WTC11 (cell line): ENCODE measurements around the gene CLEC16A. TPM values are rescaled to one million over a fixed set of nuclear protein-coding genes. Genes with fewer than 3 reads are reported as not detected.

Experiments used
- ATAC-seq: fragments of 200-7000 bp; cut with Tn5 transposase; 2 replicates; pipeline ENCODE4 v1.10.0; 2021; ENCODE audit warnings: mild to moderate bottlenecking, moderate library complexity
- CTCF ChIA-PET: fragments of 300-600 bp; sonication (Branson Sonifier 250); formaldehyde crosslinking; loops from one replicate; lab custom pipeline; 2021; ENCODE audit warnings: antibody characterized with exemption; lab: Charles Lee
- POLR2A ChIA-PET: fragments of 350-600 bp; sonication (Branson Sonifier 250); formaldehyde crosslinking; loops from one replicate; lab custom pipeline; 2021; ENCODE audit warnings: antibody characterized with exemption; lab: Charles Lee
- DNase-seq: peaks from one replicate; pipeline ENCODE4 v3.0.0; 2021; ENCODE audit warnings: low spot score
- H3K27ac Mint-ChIP-seq: 2 replicates; pipeline ENCODE4 v1.8.0; 2021; ENCODE audit warnings: mixed read lengths
- H3K27me3 Mint-ChIP-seq: 2 replicates; pipeline ENCODE4 v1.8.0; 2021; ENCODE audit warnings: low read depth, mild to moderate bottlenecking, moderate library complexity, mixed read lengths
- H3K36me3 Mint-ChIP-seq: 2 replicates; pipeline ENCODE4 v1.8.0; 2021; ENCODE audit warnings: mixed read lengths
- H3K4me1 Mint-ChIP-seq: 2 replicates; pipeline ENCODE4 v1.8.0; 2022; ENCODE audit warnings: mixed read lengths
- H3K4me3 Mint-ChIP-seq: 2 replicates; pipeline ENCODE4 v1.8.0; 2021; ENCODE audit warnings: mild to moderate bottlenecking, moderate library complexity, mixed read lengths
- H3K9me3 Mint-ChIP-seq: 2 replicates; pipeline ENCODE4 v1.8.0; 2021; ENCODE audit warnings: mixed read lengths
- CREB1 ChIP-seq: sonication (generic); formaldehyde crosslinking; IDR thresholded peaks from 2 replicates; pipeline ENCODE4 v1.8.0; 2023; ENCODE audit warnings: mild to moderate bottlenecking, missing genetic modification reagents
- EMX1 ChIP-seq: fragments of 250-450 bp; sonication (Bioruptor Pico); IDR thresholded peaks from 2 replicates; pipeline ENCODE4 v1.8.0; 2021; ENCODE audit warnings: mild to moderate bottlenecking
- HMGXB4 ChIP-seq: sonication (generic); formaldehyde crosslinking; IDR thresholded peaks from 2 replicates; pipeline ENCODE4 v1.8.1; 2023; ENCODE audit warnings: mild to moderate bottlenecking, moderate library complexity, missing genetic modification reagents
- MYBL2 ChIP-seq: sonication (generic); formaldehyde crosslinking; IDR thresholded peaks from 2 replicates; pipeline ENCODE4 v1.8.1; 2023; ENCODE audit warnings: mild to moderate bottlenecking, moderate library complexity, missing genetic modification reagents
- NFYB ChIP-seq: sonication (generic); formaldehyde crosslinking; conservative IDR thresholded peaks from 2 replicates; pipeline ENCODE4 v1.8.0; 2022; ENCODE audit warnings: low read depth, missing genetic modification reagents
- NR1H2 ChIP-seq: sonication (generic); formaldehyde crosslinking; IDR thresholded peaks from 2 replicates; pipeline ENCODE4 v1.9.0; 2021; ENCODE audit warnings: mild to moderate bottlenecking, moderate library complexity, missing genetic modification reagents
- NR3C1 ChIP-seq: sonication (generic); formaldehyde crosslinking; conservative IDR thresholded peaks from 2 replicates; pipeline ENCODE4 v1.8.1; 2023; ENCODE audit warnings: low read depth, mild to moderate bottlenecking, missing genetic modification reagents
- STAT6 ChIP-seq: sonication (generic); formaldehyde crosslinking; conservative IDR thresholded peaks from 2 replicates; pipeline ENCODE4 v1.8.1; 2023; ENCODE audit warnings: mild to moderate bottlenecking, low read depth, missing genetic modification reagents, moderate library complexity
- TP53 ChIP-seq: sonication (generic); formaldehyde crosslinking; IDR thresholded peaks from 2 replicates; pipeline ENCODE4 v1.8.1; 2023; ENCODE audit warnings: mild to moderate bottlenecking, missing genetic modification reagents
- USF2 ChIP-seq: sonication (generic); formaldehyde crosslinking; IDR thresholded peaks from 2 replicates; pipeline ENCODE4 v1.8.1; 2023; ENCODE audit warnings: mild to moderate bottlenecking, missing genetic modification reagents, moderate library complexity
- ZBTB21 ChIP-seq: sonication (generic); formaldehyde crosslinking; IDR thresholded peaks from 2 replicates; pipeline ENCODE4 v1.8.1; 2023; ENCODE audit warnings: mild to moderate bottlenecking, missing genetic modification reagents, borderline replicate concordance
- ZNF219 ChIP-seq: sonication (generic); formaldehyde crosslinking; IDR thresholded peaks from 2 replicates; pipeline ENCODE4 v1.8.0; 2023; ENCODE audit warnings: missing genetic modification reagents, mild to moderate bottlenecking, borderline replicate concordance
- total RNA-seq: library from RNA; stranded (reverse); gene quantifications from 3 replicates; pipeline ENCODE4 v1.2.3, GENCODE V29; 2021
- TF ChIP-seq, protein P1 (sequence below): fragments of 250-450 bp; sonication (Bioruptor Pico); IDR thresholded peaks from 2 replicates; pipeline ENCODE4 v1.9.0; 2021; ENCODE audit warnings: mild to moderate bottlenecking
- TF ChIP-seq, protein P2 (sequence below): sonication (generic); formaldehyde crosslinking; IDR thresholded peaks from 2 replicates; pipeline ENCODE4 v1.8.0; 2022; ENCODE audit warnings: mild to moderate bottlenecking, missing genetic modification reagents
- TF ChIP-seq, protein P3 (sequence below): sonication (generic); formaldehyde crosslinking; IDR thresholded peaks from 2 replicates; pipeline ENCODE4 v1.8.1; 2023; ENCODE audit warnings: mild to moderate bottlenecking, missing genetic modification reagents, borderline replicate concordance
- TF ChIP-seq, protein P4 (sequence below): sonication (generic); formaldehyde crosslinking; IDR thresholded peaks from 2 replicates; pipeline ENCODE4 v1.8.0; 2022; ENCODE audit warnings: missing genetic modification reagents

Gene CLEC16A
- total RNA-seq, 1 experiment from 2014 or later: 14.4 TPM

DNA sequence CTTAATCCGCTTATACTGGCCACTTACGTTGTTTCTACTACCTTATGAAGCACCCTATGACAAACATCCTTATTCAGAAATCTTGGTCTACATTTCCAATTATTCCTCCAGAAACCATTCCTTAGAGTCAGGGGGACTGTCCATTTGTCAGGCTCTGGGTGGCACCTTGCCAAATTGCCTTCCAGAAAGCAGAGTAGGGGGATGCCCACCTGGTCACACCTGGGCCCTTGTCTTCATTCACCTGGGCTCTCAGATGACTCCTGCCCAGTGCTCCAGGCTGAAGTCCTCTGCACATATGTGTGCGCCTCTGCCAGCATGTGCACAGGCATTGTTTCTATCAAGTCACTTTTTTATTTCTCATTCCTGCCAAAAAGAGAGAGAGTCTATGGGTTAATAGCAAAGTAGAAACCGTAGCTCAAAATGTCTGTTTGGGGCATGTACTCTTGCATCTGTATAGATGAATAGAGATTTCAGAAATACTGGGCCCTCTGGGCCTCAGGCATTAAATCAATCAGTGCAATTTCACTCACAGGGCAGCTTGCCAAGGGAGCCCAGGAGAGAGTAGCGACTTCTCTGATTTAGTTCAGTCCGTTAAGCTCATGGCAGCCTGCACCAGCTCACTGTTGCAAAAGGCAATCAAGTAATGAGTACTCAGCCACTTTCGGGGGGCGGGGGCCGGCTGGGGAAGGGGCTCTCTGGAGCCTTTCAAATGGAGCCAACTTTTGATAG lies 207.0 kb downstream of the CLEC16A start:
- TF ChIP-seq, protein P1, sequence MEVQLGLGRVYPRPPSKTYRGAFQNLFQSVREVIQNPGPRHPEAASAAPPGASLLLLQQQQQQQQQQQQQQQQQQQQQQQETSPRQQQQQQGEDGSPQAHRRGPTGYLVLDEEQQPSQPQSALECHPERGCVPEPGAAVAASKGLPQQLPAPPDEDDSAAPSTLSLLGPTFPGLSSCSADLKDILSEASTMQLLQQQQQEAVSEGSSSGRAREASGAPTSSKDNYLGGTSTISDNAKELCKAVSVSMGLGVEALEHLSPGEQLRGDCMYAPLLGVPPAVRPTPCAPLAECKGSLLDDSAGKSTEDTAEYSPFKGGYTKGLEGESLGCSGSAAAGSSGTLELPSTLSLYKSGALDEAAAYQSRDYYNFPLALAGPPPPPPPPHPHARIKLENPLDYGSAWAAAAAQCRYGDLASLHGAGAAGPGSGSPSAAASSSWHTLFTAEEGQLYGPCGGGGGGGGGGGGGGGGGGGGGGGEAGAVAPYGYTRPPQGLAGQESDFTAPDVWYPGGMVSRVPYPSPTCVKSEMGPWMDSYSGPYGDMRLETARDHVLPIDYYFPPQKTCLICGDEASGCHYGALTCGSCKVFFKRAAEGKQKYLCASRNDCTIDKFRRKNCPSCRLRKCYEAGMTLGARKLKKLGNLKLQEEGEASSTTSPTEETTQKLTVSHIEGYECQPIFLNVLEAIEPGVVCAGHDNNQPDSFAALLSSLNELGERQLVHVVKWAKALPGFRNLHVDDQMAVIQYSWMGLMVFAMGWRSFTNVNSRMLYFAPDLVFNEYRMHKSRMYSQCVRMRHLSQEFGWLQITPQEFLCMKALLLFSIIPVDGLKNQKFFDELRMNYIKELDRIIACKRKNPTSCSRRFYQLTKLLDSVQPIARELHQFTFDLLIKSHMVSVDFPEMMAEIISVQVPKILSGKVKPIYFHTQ (CRISPR knock-in tag): no peak
- no peak for TF ChIP-seq NR3C1 (CRISPR knock-in tag)
- TF ChIP-seq ZBTB21 (CRISPR knock-in tag): no peak
- no peak for TF ChIP-seq ZNF219
- no peak for TF ChIP-seq NR1H2 (CRISPR knock-in tag)
- no peak for TF ChIP-seq EMX1
- TF ChIP-seq CREB1 (CRISPR knock-in tag): no peak
- no peak for TF ChIP-seq HMGXB4 (CRISPR knock-in tag)
- TF ChIP-seq USF2 (CRISPR knock-in tag): no peak
- no peak for TF ChIP-seq MYBL2 (CRISPR knock-in tag)
- Mint-ChIP-seq H3K36me3 (peaks cover 3% of the 10 kb centered on the region; the same call in 1 of the 2 replicates), H3K9me3 (peaks cover 6% of the 10 kb centered on the region), H3K4me3 (no peak overlapping the region), H3K27me3 (no peaks in the 10 kb centered on the region), H3K27ac (no peak overlapping the region), H3K4me1 (no peaks in the 10 kb centered on the region)
- DNase-seq (no peak), ATAC-seq (no peak)
- ChIA-PET POLR2A (no interaction called here), CTCF (interaction anchor here (1.1 to 1.2 kb wide), 2 partner anchors 220 to 245 kb away, joined by 4 to 6 read pairs; no protein-coding TSS in a partner anchor)

- DNase-seq (no peak), ATAC-seq (no peak)
- Mint-ChIP-seq H3K27ac (no peak overlapping the region), H3K4me3 (no peak overlapping the region), H3K9me3 (peaks cover 6% of the 10 kb centered on the region), H3K36me3 (peaks cover 3% of the 10 kb centered on the region; the same call in 1 of the 2 replicates), H3K4me1 (no peaks in the 10 kb centered on the region), H3K27me3 (no peaks in the 10 kb centered on the region)
- ChIA-PET POLR2A (interaction anchor here (0.5 to 0.9 kb wide), 3 partner anchors 18 to 840 kb away, joined by 3 read pairs; no protein-coding TSS in a partner anchor), CTCF (interaction anchor here (0.6 to 1.2 kb wide), 3 partner anchors 104 to 244 kb away, joined by 3 to 6 read pairs (median 4); no protein-coding TSS in a partner anchor)
- no peak for TF ChIP-seq TP53 (CRISPR knock-in tag)
- TF ChIP-seq, protein P2, sequence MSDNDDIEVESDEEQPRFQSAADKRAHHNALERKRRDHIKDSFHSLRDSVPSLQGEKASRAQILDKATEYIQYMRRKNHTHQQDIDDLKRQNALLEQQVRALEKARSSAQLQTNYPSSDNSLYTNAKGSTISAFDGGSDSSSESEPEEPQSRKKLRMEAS: no peak
- no peak for TF ChIP-seq STAT6 (CRISPR knock-in tag)
- TF ChIP-seq, protein P3, sequence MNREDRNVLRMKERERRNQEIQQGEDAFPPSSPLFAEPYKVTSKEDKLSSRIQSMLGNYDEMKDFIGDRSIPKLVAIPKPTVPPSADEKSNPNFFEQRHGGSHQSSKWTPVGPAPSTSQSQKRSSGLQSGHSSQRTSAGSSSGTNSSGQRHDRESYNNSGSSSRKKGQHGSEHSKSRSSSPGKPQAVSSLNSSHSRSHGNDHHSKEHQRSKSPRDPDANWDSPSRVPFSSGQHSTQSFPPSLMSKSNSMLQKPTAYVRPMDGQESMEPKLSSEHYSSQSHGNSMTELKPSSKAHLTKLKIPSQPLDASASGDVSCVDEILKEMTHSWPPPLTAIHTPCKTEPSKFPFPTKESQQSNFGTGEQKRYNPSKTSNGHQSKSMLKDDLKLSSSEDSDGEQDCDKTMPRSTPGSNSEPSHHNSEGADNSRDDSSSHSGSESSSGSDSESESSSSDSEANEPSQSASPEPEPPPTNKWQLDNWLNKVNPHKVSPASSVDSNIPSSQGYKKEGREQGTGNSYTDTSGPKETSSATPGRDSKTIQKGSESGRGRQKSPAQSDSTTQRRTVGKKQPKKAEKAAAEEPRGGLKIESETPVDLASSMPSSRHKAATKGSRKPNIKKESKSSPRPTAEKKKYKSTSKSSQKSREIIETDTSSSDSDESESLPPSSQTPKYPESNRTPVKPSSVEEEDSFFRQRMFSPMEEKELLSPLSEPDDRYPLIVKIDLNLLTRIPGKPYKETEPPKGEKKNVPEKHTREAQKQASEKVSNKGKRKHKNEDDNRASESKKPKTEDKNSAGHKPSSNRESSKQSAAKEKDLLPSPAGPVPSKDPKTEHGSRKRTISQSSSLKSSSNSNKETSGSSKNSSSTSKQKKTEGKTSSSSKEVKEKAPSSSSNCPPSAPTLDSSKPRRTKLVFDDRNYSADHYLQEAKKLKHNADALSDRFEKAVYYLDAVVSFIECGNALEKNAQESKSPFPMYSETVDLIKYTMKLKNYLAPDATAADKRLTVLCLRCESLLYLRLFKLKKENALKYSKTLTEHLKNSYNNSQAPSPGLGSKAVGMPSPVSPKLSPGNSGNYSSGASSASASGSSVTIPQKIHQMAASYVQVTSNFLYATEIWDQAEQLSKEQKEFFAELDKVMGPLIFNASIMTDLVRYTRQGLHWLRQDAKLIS: no peak
- TF ChIP-seq, protein P4, sequence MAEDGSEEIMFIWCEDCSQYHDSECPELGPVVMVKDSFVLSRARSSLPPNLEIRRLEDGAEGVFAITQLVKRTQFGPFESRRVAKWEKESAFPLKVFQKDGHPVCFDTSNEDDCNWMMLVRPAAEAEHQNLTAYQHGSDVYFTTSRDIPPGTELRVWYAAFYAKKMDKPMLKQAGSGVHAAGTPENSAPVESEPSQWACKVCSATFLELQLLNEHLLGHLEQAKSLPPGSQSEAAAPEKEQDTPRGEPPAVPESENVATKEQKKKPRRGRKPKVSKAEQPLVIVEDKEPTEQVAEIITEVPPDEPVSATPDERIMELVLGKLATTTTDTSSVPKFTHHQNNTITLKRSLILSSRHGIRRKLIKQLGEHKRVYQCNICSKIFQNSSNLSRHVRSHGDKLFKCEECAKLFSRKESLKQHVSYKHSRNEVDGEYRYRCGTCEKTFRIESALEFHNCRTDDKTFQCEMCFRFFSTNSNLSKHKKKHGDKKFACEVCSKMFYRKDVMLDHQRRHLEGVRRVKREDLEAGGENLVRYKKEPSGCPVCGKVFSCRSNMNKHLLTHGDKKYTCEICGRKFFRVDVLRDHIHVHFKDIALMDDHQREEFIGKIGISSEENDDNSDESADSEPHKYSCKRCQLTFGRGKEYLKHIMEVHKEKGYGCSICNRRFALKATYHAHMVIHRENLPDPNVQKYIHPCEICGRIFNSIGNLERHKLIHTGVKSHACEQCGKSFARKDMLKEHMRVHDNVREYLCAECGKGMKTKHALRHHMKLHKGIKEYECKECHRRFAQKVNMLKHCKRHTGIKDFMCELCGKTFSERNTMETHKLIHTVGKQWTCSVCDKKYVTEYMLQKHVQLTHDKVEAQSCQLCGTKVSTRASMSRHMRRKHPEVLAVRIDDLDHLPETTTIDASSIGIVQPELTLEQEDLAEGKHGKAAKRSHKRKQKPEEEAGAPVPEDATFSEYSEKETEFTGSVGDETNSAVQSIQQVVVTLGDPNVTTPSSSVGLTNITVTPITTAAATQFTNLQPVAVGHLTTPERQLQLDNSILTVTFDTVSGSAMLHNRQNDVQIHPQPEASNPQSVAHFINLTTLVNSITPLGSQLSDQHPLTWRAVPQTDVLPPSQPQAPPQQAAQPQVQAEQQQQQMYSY (CRISPR knock-in tag): no peak
- no peak for TF ChIP-seq NFYB (CRISPR knock-in tag)
These were observed 207.7 kb downstream of the CLEC16A start for GRCh38 chr16:11151885-11152629.
